K562 (cell line): ENCODE data around the gene GSDME. TPM values are rescaled to one million over a fixed set of nuclear protein-coding genes. Genes with fewer than 3 reads are reported as not detected.
A peak's percentile ranks its signal among the peaks of the same experiment; 100 is the strongest.

Experiments used
- ATAC-seq: fragments of 200-7000 bp; cut with Tn5 transposase; 3 replicates; pipeline ENCODE4 v1.9.1; 2020; ENCODE audit warnings: moderate library complexity
- BruUV-seq: library from RNA; stranded (reverse); fragments of 400-500 nt; replicated peaks from 2 replicates; lab custom pipeline; 2021; lab: Mats Ljungman, UMichigan
- CTCF ChIA-PET: fragments of 300-600 bp; formaldehyde crosslinking; extraction: SDS; loops from one replicate; lab custom pipeline; 2021; ENCODE audit warnings: low intra/inter-chr PET ratio; lab: Yijun Ruan, JAX
- POLR2A ChIA-PET: fragments of 300-600, 350-650 bp; sonication (Branson Sonifier 250); formaldehyde crosslinking; extraction: SDS; loops from one replicate; lab custom pipeline; 2021; ENCODE audit warnings: antibody characterized with exemption, inconsistent platforms; lab: Yijun Ruan, JAX
- DNase-seq, 4 experiments: peaks; one replicate each; pipeline versions ENCODE4 v3.0.0 to v3.0.0-alpha.2; 2011 to 2018; ENCODE audit warnings: low spot score in 3 of 4, mixed read lengths in 3 of 4; ENCODE audit errors: extremely low read depth in 1 of 4
- FAIRE-seq: peaks from 2 replicates; lab custom pipeline; 2011; peaks lifted over from hg19 to GRCh38; lab: Jason Lieb, UNC
- H2AFZ ChIP-seq: 2 replicates; pipeline ENCODE4 v1.6.0; 2011; ENCODE audit warnings: low read depth, low read length, control low read depth, inconsistent platforms
- H3K27ac ChIP-seq: fragments of 200-600 bp; 3 replicates; pipeline ENCODE4 v1.8.0; 2011; ENCODE audit warnings: low read depth, mild to moderate bottlenecking, control low read depth, inconsistent platforms, low read length, moderate library complexity, mixed read lengths; ENCODE audit errors: extremely low read depth
- H3K27me3 ChIP-seq, 2 experiments: fragments of 300-600 bp in 1 of 2; 2 replicates in 1 of 2; 3 replicates in 1 of 2; pipeline versions ENCODE4 v1.6.0 to v1.8.0; 2011; ENCODE audit warnings: inconsistent platforms in 2 of 2, low read length in 2 of 2, mild to moderate bottlenecking in 1 of 2, mixed read lengths in 1 of 2, moderate library complexity in 1 of 2; ENCODE audit not compliant: control insufficient read depth in 2 of 2, insufficient read depth in 2 of 2
- H3K36me3 ChIP-seq: fragments of 300-600 bp; 3 replicates; pipeline ENCODE4 v1.8.0; 2011; ENCODE audit warnings: mild to moderate bottlenecking, low read length, inconsistent platforms; ENCODE audit not compliant: control insufficient read depth, insufficient read depth
- H3K4me1 ChIP-seq, 2 experiments: fragments of 200-600 bp in 1 of 2; replicated peaks in 1 of 2; 2 replicates in 1 of 2; 3 replicates in 1 of 2; pipeline versions ENCODE4 v1.5.1 to v1.8.0; 2011; ENCODE audit warnings: inconsistent platforms in 2 of 2, low read length in 2 of 2, mild to moderate bottlenecking in 1 of 2, mixed read lengths in 1 of 2, moderate library complexity in 1 of 2; ENCODE audit not compliant: control insufficient read depth in 2 of 2, insufficient read depth in 2 of 2
- H3K4me2 ChIP-seq: 2 replicates; pipeline ENCODE4 v1.6.1; 2011; ENCODE audit warnings: low read length, control low read depth, inconsistent platforms, mixed read lengths; ENCODE audit not compliant: insufficient read depth
- H3K4me3 ChIP-seq: fragments of 200-600 bp; sonication (generic), shearing (Covaris generic); 2 replicates; pipeline ENCODE4 v1.5.1; 2016; ENCODE audit warnings: control low read depth, inconsistent platforms
- H3K79me2 ChIP-seq: fragments of 200-600 bp; 3 replicates; pipeline ENCODE4 v1.8.0; 2011; ENCODE audit warnings: low read length, inconsistent platforms; ENCODE audit not compliant: control insufficient read depth, insufficient read depth
- H3K9ac ChIP-seq, 2 experiments: 2 replicates each; pipeline versions ENCODE4 v1.6.0 to v1.6.1; 2011; ENCODE audit warnings: low read depth in 2 of 2, low read length in 2 of 2, control low read depth in 1 of 2, inconsistent platforms in 1 of 2, mild to moderate bottlenecking in 1 of 2, mixed read lengths in 1 of 2; ENCODE audit not compliant: insufficient read depth in 1 of 2
- H3K9me1 ChIP-seq: one replicate; pipeline ENCODE4 v1.6.0; 2011; ENCODE audit warnings: inconsistent platforms, mild to moderate bottlenecking, low read length, moderate library complexity; ENCODE audit not compliant: control insufficient read depth, insufficient read depth
- H3K9me3 ChIP-seq: replicated peaks from 2 replicates; pipeline ENCODE4 v1.5.1; 2011; ENCODE audit warnings: low read depth, low read length, inconsistent platforms; ENCODE audit not compliant: control insufficient read depth, insufficient read depth
- H4K20me1 ChIP-seq: replicated peaks from 2 replicates; pipeline ENCODE4 v1.6.1; 2011; ENCODE audit warnings: low read length, inconsistent platforms, mixed read lengths; ENCODE audit not compliant: control insufficient read depth, insufficient read depth
- MAFK ChIP-seq: IDR thresholded peaks from 2 replicates; pipeline ENCODE4 v1.6.1; 2011; ENCODE audit warnings: low read length, improper control_type of control experiment
- MECOM ChIP-seq: fragments of 250-450 bp; sonication (Bioruptor Pico); IDR thresholded peaks from 2 replicates; pipeline ENCODE4 v1.8.0; 2022; ENCODE audit warnings: inconsistent platforms
- WGBS: fragments of 100-300 bp; shearing (Covaris generic); methylation state at CpG from one replicate; pipeline ENCODE4 v1.1.6; 2016; ENCODE audit warnings: low coverage, mixed read lengths; ENCODE audit not compliant: insufficient coverage; ENCODE audit errors: missing lambda C conversion rate; 5-methylcytosine and 5-hydroxymethylcytosine counted together
- in situ Hi-C: fragments of 300-500 bp; cut with MboI; formaldehyde crosslinking; loops from 4 replicates; pipeline ENCODE4 v1.15.0; 2018; ENCODE audit warnings: inconsistent platforms, mixed read lengths
- intact Hi-C: fragments of 100-400 bp; cut with micrococcal nuclease; formaldehyde crosslinking; loops from 2 replicates; pipeline ENCODE4 v1.14.2; 2022
- polyA plus RNA-seq, 8 experiments: library from polyadenylated mRNA; depleted of rRNA in 4 of 8; stranded (reverse) in 5 of 8; unstranded in 3 of 8; fragments of >200 nt; fragmentation: Nextera tagmentation in 2 of 8; fragmentation: Illumina TruSeq in 1 of 8; extraction: Ambion mirVana in 2 of 8; extraction: Trizol in 1 of 8; gene quantifications; 2 replicates each; pipeline versions ENCODE4 v1.2.1 to v1.2.3, GENCODE V29; 2011 to 2014; ENCODE audit warnings: inconsistent platforms in 1 of 8, missing spikeins in 1 of 8
- total RNA-seq, 7 experiments: library from RNA; depleted of rRNA in 6 of 7; stranded (reverse); fragments of >200 nt in 6 of 7; fragmentation: Illumina TruSeq in 2 of 7; extraction: Trizol in 2 of 7; gene quantifications; 2 replicates each; pipeline versions ENCODE4 v1.2.1 to v1.2.3, GENCODE V29; 2011 to 2021; ENCODE audit warnings: low replicate concordance in 1 of 7
- TF ChIP-seq, protein P1 (sequence below), 2 experiments: fragments of 450-650 bp; formaldehyde crosslinking in 1 of 2; IDR thresholded peaks; 2 replicates each; pipeline versions ENCODE4 v1.4.0 to v1.6.1; 2014 to 2020; ENCODE audit warnings: mild to moderate bottlenecking in 2 of 2, borderline replicate concordance in 1 of 2, low read depth in 1 of 2

The GSDME gene
- total and polyA plus RNA-seq, 9 of the 15 experiments (the other 6 are each of a cell fraction or from before 2014, with no cell fraction given), result 0.37 to 1.9 (median 0.62) TPM

DNA sequence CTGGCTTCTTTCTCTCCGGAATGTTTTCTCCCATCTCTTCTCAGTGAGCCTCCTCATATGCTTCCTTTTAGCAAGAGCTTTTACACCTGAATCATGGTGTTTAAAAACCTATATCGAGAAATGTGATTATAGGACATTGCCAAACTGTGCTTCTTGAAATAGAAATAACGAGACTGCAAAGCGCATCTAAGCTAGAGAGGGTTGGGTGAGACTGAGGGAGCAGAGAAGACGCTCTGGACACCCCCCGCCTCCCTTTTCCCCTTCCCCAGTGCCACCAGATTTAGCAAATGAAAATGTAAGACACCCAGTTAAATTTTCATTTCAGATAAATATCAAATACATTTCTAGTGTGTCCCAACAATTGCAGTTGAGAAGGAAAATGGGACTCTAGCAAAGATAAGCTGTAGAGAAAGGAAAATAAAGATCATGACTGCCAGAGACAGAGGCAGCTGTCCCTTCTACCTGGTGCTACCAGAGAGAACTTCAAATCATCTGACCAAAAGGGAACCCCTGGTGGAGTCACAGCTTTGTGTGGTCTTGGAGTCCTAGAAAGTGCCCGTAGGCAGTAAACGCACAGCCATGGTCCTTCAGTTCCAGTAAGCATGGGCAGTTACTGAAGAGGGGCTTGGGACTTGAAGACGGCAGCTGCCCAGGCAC, 14.6 kb downstream of the GSDME start:
- H3K9me1 ChIP-seq, result no peaks in the 10 kb centered on the region
- H3K9me3 ChIP-seq, result no peaks in the 10 kb centered on the region
- no peak for DNase-seq
- no peaks in the 10 kb centered on the region for H3K36me3 ChIP-seq
- FAIRE-seq, result no peak
- no peak overlapping the region for H3K4me2 ChIP-seq
- no peak overlapping the region for H3K4me3 ChIP-seq
- no peak for ATAC-seq
- TF ChIP-seq, protein P1, sequence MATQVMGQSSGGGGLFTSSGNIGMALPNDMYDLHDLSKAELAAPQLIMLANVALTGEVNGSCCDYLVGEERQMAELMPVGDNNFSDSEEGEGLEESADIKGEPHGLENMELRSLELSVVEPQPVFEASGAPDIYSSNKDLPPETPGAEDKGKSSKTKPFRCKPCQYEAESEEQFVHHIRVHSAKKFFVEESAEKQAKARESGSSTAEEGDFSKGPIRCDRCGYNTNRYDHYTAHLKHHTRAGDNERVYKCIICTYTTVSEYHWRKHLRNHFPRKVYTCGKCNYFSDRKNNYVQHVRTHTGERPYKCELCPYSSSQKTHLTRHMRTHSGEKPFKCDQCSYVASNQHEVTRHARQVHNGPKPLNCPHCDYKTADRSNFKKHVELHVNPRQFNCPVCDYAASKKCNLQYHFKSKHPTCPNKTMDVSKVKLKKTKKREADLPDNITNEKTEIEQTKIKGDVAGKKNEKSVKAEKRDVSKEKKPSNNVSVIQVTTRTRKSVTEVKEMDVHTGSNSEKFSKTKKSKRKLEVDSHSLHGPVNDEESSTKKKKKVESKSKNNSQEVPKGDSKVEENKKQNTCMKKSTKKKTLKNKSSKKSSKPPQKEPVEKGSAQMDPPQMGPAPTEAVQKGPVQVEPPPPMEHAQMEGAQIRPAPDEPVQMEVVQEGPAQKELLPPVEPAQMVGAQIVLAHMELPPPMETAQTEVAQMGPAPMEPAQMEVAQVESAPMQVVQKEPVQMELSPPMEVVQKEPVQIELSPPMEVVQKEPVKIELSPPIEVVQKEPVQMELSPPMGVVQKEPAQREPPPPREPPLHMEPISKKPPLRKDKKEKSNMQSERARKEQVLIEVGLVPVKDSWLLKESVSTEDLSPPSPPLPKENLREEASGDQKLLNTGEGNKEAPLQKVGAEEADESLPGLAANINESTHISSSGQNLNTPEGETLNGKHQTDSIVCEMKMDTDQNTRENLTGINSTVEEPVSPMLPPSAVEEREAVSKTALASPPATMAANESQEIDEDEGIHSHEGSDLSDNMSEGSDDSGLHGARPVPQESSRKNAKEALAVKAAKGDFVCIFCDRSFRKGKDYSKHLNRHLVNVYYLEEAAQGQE (IDR thresholded peaks at IDR 0.05; ENCODE audit: borderline replicate concordance), result peak; percentile 58
- TF ChIP-seq, protein P1 (CRISPR knock-in tag; IDR thresholded peaks at IDR 0.05; ENCODE audit: low read depth), result no peak
- no peak for TF ChIP-seq MAFK
- no peak for TF ChIP-seq MECOM (CRISPR knock-in tag)
- ChIA-PET CTCF (no interaction called here), POLR2A (interaction anchor here (0.9 to 1.4 kb wide), 4 partner anchors 8 to 36 kb away, joined by 3 to 7 read pairs (median 4); no protein-coding TSS in a partner anchor)
- H3K27ac ChIP-seq, result no peak overlapping the region
- H3K4me1 ChIP-seq, result peaks cover 0 to 4% of the 10 kb centered on the region in 2 experiments; a peak in 2 of 5 replicates
- BruUV-seq, result no TSS peak
- no peaks in the 10 kb centered on the region for H4K20me1 ChIP-seq
- 24% methylated on average over 9 of the region's 9 CpGs for WGBS
- in situ Hi-C loops (no loop called here), intact Hi-C loops (no loop called here)
- H3K27me3 ChIP-seq, result peaks cover 8 to 13% of the 10 kb centered on the region in 2 experiments; a peak in 4 of 5 replicates
- H2AFZ ChIP-seq, result no peak overlapping the region
- no peak overlapping the region for H3K9ac ChIP-seq
- H3K79me2 ChIP-seq, result no peaks in the 10 kb centered on the region
